Heart left ventricle (tissue), 13 donors: Measurements from ENCODE around the gene CERT1.

Experiments
- POLR2A ChIP-seq, 2 donors: fragments of 450-650 bp; IDR thresholded peaks; one replicate each; pipeline ENCODE4 v1.6.1; 2017; ENCODE audit warnings: antibody characterized with exemption in 2 of 2, mild to moderate bottlenecking in 2 of 2, moderate library complexity in 2 of 2
- TF ChIP-seq, protein P1 (sequence below), 12 donors: fragments of 200-600 bp; sonication (generic) in 4 of 12; IDR thresholded peaks; one replicate each; pipeline versions ENCODE4 v1.5.0 to v1.8.0; 2018 to 2022; ENCODE audit warnings: antibody characterized with exemption in 12 of 12, mild to moderate bottlenecking in 5 of 12
- donor health status: ischemic (EF 13 %, LVEDD 7.1; RV severe dilation, severe dysfunction).
- donor health status: DM: no; HTN: yes; CAD: no.
- donor health status: DM: no; HTN: no; CAD: no.
- donor health status: ischemic (EF 25% LVEDD 6.9; RV normal size, moderate dysfunction).
- donor health status: ischemic (EF 25% LVEDD 5.7; RV mildly dilated, moderate dysfunction).
- donor health status: ischemic (EF 35%, LVEDD 5.7; RV mildly dilated, moderate dysfunction).
- donor health status: nonischemic (EF 11% LVEDD 7.7; RV severe dilation, severe dysfunction).
- donor health status: DM: yes; HTN: yes; CAD: no.
- donor health status: PGD.
- donor health status: ischemic (EF 29% LVEDD 5.4; RV normal size, mild dysfunction).
- donor health status: nonischemic (EF 23%, LVEDD 6.1; RV moderate dilation, normal function).

DNA sequence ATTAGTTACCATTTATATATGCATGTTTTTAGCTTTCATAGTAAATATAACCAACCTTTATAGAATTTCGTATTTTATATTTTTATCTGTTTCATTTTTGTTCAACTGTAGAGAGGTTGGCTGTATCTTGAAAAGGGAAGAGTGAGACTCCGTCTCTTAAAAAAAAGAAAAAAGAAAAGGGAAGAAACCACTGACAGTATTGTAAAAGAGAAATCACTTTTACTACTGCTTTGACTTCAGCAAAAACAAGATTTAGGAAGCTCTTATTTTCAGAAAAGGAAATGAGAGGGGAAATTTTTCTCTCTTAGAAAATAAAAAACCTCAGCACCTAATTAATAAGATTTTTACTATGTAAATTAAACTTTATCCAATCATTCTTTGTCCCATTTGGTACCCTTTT, 14.6 kb upstream of the CERT1 start:
- TF ChIP-seq POLR2A (IDR thresholded peaks at IDR 0.05), result no peak
- TF ChIP-seq, protein P1, sequence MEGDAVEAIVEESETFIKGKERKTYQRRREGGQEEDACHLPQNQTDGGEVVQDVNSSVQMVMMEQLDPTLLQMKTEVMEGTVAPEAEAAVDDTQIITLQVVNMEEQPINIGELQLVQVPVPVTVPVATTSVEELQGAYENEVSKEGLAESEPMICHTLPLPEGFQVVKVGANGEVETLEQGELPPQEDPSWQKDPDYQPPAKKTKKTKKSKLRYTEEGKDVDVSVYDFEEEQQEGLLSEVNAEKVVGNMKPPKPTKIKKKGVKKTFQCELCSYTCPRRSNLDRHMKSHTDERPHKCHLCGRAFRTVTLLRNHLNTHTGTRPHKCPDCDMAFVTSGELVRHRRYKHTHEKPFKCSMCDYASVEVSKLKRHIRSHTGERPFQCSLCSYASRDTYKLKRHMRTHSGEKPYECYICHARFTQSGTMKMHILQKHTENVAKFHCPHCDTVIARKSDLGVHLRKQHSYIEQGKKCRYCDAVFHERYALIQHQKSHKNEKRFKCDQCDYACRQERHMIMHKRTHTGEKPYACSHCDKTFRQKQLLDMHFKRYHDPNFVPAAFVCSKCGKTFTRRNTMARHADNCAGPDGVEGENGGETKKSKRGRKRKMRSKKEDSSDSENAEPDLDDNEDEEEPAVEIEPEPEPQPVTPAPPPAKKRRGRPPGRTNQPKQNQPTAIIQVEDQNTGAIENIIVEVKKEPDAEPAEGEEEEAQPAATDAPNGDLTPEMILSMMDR (IDR thresholded peaks at IDR 0.05), result no peak
